HepG2 (cell line): ENCODE measurements around the gene GLRX2. TPM values are rescaled to one million over a fixed set of nuclear protein-coding genes. Genes with fewer than 3 reads are reported as not detected.
A peak's percentile ranks its signal among the peaks of the same experiment; 100 is the strongest.

ENCODE experiments used
- BRCA1 ChIP-seq: sonication (generic); formaldehyde crosslinking; IDR thresholded peaks from 2 replicates; pipeline ENCODE4 v1.4.0; 2020; ENCODE audit warnings: missing genetic modification reagents
- ETV5 ChIP-seq: IDR thresholded peaks from 2 replicates; pipeline ENCODE4 v1.6.1; 2018; ENCODE audit warnings: missing biosample characterization, missing genetic modification reagents, inconsistent platforms, borderline replicate concordance
- GABPB1 ChIP-seq: IDR thresholded peaks from 2 replicates; pipeline ENCODE4 v1.6.1; 2016; ENCODE audit warnings: mild to moderate bottlenecking, missing genetic modification reagents, moderate library complexity, missing compliant biosample characterization
- HMGXB3 ChIP-seq: sonication (generic); formaldehyde crosslinking; IDR thresholded peaks from 2 replicates; pipeline ENCODE4 v1.4.0; 2020; ENCODE audit warnings: missing genetic modification reagents, borderline replicate concordance
- HNRNPUL1 ChIP-seq: fragments of 200-400 bp; formaldehyde crosslinking; IDR thresholded peaks from 2 replicates; pipeline ENCODE4 v1.6.1; 2017; ENCODE audit warnings: low read depth, mild to moderate bottlenecking, low read length, moderate library complexity
- MED1 ChIP-seq: sonication (generic); formaldehyde crosslinking; IDR thresholded peaks from 2 replicates; pipeline ENCODE4 v1.4.0; 2020; ENCODE audit warnings: missing genetic modification reagents
- MIER3 ChIP-seq: IDR thresholded peaks from 2 replicates; pipeline ENCODE4 v1.6.1; 2016; ENCODE audit warnings: missing compliant biosample characterization, borderline replicate concordance
- POLR2AphosphoS2 ChIP-seq: IDR thresholded peaks from 2 replicates; pipeline ENCODE4 v1.6.1; 2011; ENCODE audit warnings: low read depth, low read length, improper control_type of control experiment
- RFX5 ChIP-seq: IDR thresholded peaks from 2 replicates; pipeline ENCODE4 v1.6.1; 2011; ENCODE audit warnings: low read depth, low read length, improper control_type of control experiment
- SALL1 ChIP-seq: sonication (generic); formaldehyde crosslinking; IDR thresholded peaks from 2 replicates; pipeline ENCODE4 v1.8.0; 2022; ENCODE audit warnings: mild to moderate bottlenecking, missing genetic modification reagents
- TEAD3 ChIP-seq: optimal IDR thresholded peaks from 2 replicates; pipeline ENCODE3; 2016; ENCODE audit warnings: borderline replicate concordance
- ZFY ChIP-seq: sonication (generic); formaldehyde crosslinking; IDR thresholded peaks from 2 replicates; pipeline ENCODE4 v1.4.0; 2020; ENCODE audit warnings: missing genetic modification reagents
- ZNF263 ChIP-seq: sonication (generic); formaldehyde crosslinking; IDR thresholded peaks from 2 replicates; pipeline ENCODE4 v1.4.0; 2020; ENCODE audit warnings: missing genetic modification reagents
- ZNF510 ChIP-seq: sonication (generic); formaldehyde crosslinking; IDR thresholded peaks from 2 replicates; pipeline ENCODE4 v1.4.0; 2020; ENCODE audit warnings: low read depth, mild to moderate bottlenecking, missing genetic modification reagents
- ZNF572 ChIP-seq: sonication (generic); formaldehyde crosslinking; IDR thresholded peaks from 2 replicates; pipeline ENCODE4 v1.5.1; 2020; ENCODE audit warnings: mild to moderate bottlenecking, missing genetic modification reagents
- ZNF644 ChIP-seq: IDR thresholded peaks from 2 replicates; pipeline ENCODE4 v1.6.1; 2016; ENCODE audit warnings: low read depth
- ZNF768 ChIP-seq: sonication (generic); formaldehyde crosslinking; IDR thresholded peaks from 2 replicates; pipeline ENCODE4 v1.4.0; 2020; ENCODE audit warnings: missing genetic modification reagents
- polyA plus RNA-seq, 8 experiments: library from polyadenylated mRNA; depleted of rRNA in 3 of 8; stranded (reverse) in 7 of 8; unstranded in 1 of 8; fragments of >200 nt; fragmentation: Illumina TruSeq in 4 of 8; extraction: Trizol in 4 of 8; gene quantifications; 2 replicates each; pipeline versions ENCODE4 v1.2.1 to v1.2.3, GENCODE V29; 2011 to 2016; ENCODE audit warnings: low read depth in 4 of 8, missing spikeins in 1 of 8, mixed read lengths in 1 of 8; ENCODE audit not compliant: insufficient read depth in 1 of 8
- total RNA-seq, 5 experiments: library from RNA; depleted of rRNA; stranded (reverse); fragments of >200 nt; fragmentation: Illumina TruSeq; extraction: Trizol; gene quantifications; 2 replicates each; pipeline ENCODE4 v1.2.3, GENCODE V29; 2016; ENCODE audit warnings: low read depth in 1 of 5
- TF ChIP-seq, protein P1 (sequence below): sonication (generic); formaldehyde crosslinking; IDR thresholded peaks from 2 replicates; pipeline ENCODE4 v1.4.0; 2020; ENCODE audit warnings: missing genetic modification reagents
- TF ChIP-seq, protein P2 (sequence below): sonication (generic); formaldehyde crosslinking; IDR thresholded peaks from 2 replicates; pipeline ENCODE4 v1.5.0; 2020; ENCODE audit warnings: missing genetic modification reagents

Gene GLRX2
- total and polyA plus RNA-seq, 2 of the 13 experiments (the other 11 are each of a cell fraction or from before 2014, with no cell fraction given): 11.9 to 39.0 TPM

- peak; percentile 74; the same call in 1 of the 2 replicates for TF ChIP-seq BRCA1 (CRISPR knock-in tag)
- peak; percentile 56 for TF ChIP-seq ZNF510 (CRISPR knock-in tag)
- TF ChIP-seq POLR2AphosphoS2: no peak
- TF ChIP-seq ZNF644 (CRISPR knock-in tag): peak; percentile 46; the same call in 1 of the 2 replicates
- TF ChIP-seq ZNF768 (CRISPR knock-in tag): no peak; the same call in 1 of the 2 replicates
- TF ChIP-seq, protein P1, sequence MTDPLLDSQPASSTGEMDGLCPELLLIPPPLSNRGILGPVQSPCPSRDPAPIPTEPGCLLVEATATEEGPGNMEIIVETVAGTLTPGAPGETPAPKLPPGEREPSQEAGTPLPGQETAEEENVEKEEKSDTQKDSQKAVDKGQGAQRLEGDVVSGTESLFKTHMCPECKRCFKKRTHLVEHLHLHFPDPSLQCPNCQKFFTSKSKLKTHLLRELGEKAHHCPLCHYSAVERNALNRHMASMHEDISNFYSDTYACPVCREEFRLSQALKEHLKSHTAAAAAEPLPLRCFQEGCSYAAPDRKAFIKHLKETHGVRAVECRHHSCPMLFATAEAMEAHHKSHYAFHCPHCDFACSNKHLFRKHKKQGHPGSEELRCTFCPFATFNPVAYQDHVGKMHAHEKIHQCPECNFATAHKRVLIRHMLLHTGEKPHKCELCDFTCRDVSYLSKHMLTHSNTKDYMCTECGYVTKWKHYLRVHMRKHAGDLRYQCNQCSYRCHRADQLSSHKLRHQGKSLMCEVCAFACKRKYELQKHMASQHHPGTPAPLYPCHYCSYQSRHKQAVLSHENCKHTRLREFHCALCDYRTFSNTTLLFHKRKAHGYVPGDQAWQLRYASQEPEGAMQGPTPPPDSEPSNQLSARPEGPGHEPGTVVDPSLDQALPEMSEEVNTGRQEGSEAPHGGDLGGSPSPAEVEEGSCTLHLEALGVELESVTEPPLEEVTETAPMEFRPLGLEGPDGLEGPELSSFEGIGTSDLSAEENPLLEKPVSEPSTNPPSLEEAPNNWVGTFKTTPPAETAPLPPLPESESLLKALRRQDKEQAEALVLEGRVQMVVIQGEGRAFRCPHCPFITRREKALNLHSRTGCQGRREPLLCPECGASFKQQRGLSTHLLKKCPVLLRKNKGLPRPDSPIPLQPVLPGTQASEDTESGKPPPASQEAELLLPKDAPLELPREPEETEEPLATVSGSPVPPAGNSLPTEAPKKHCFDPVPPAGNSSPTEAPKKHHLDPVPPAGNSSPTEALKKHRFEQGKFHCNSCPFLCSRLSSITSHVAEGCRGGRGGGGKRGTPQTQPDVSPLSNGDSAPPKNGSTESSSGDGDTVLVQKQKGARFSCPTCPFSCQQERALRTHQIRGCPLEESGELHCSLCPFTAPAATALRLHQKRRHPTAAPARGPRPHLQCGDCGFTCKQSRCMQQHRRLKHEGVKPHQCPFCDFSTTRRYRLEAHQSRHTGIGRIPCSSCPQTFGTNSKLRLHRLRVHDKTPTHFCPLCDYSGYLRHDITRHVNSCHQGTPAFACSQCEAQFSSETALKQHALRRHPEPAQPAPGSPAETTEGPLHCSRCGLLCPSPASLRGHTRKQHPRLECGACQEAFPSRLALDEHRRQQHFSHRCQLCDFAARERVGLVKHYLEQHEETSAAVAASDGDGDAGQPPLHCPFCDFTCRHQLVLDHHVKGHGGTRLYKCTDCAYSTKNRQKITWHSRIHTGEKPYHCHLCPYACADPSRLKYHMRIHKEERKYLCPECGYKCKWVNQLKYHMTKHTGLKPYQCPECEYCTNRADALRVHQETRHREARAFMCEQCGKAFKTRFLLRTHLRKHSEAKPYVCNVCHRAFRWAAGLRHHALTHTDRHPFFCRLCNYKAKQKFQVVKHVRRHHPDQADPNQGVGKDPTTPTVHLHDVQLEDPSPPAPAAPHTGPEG: peak; percentile 28; the same call in 1 of the 2 replicates
- TF ChIP-seq HMGXB3 (CRISPR knock-in tag): peak; percentile 89; the same call in 1 of the 2 replicates
- peak; percentile 93 for TF ChIP-seq GABPB1
- TF ChIP-seq, protein P2, sequence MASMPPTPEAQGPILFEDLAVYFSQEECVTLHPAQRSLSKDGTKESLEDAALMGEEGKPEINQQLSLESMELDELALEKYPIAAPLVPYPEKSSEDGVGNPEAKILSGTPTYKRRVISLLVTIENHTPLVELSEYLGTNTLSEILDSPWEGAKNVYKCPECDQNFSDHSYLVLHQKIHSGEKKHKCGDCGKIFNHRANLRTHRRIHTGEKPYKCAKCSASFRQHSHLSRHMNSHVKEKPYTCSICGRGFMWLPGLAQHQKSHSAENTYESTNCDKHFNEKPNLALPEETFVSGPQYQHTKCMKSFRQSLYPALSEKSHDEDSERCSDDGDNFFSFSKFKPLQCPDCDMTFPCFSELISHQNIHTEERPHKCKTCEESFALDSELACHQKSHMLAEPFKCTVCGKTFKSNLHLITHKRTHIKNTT (CRISPR knock-in tag): no peak
- TF ChIP-seq ETV5 (CRISPR knock-in tag): peak; percentile 81
- TF ChIP-seq SALL1 (CRISPR knock-in tag): peak; percentile 96
- TF ChIP-seq ZNF572 (CRISPR knock-in tag): peak; percentile 77; the same call in 1 of the 2 replicates
- peak; percentile 36 for TF ChIP-seq ZNF263
- peak; percentile 92 for TF ChIP-seq MED1 (CRISPR knock-in tag)
- peak; percentile 97 for TF ChIP-seq MIER3 (CRISPR knock-in tag)
- TF ChIP-seq HNRNPUL1: 0 out of 2 replicates have a peak, but pooled peaks have one; percentile 17
- peak; percentile 69 for TF ChIP-seq TEAD3 (CRISPR knock-in tag)
- TF ChIP-seq RFX5: no peak
- peak; percentile 90 for TF ChIP-seq ZFY (CRISPR knock-in tag)
Measured at GRCh38 chr1:193059282-193060114, 45.7 kb downstream of the GLRX2 start, which contains the start of the genes RO60 and UCHL5 (continued).
